NCI-H1105 treated with DMSO at 0.1 percent for 48 hours (cell line): Measurements from ENCODE around the gene NAV2.

ENCODE experiments used
- DNase-seq: peaks from one replicate; lab custom pipeline; 2025; lab: John Stamatoyannopoulos, UW

NAV2 gene, protein sequence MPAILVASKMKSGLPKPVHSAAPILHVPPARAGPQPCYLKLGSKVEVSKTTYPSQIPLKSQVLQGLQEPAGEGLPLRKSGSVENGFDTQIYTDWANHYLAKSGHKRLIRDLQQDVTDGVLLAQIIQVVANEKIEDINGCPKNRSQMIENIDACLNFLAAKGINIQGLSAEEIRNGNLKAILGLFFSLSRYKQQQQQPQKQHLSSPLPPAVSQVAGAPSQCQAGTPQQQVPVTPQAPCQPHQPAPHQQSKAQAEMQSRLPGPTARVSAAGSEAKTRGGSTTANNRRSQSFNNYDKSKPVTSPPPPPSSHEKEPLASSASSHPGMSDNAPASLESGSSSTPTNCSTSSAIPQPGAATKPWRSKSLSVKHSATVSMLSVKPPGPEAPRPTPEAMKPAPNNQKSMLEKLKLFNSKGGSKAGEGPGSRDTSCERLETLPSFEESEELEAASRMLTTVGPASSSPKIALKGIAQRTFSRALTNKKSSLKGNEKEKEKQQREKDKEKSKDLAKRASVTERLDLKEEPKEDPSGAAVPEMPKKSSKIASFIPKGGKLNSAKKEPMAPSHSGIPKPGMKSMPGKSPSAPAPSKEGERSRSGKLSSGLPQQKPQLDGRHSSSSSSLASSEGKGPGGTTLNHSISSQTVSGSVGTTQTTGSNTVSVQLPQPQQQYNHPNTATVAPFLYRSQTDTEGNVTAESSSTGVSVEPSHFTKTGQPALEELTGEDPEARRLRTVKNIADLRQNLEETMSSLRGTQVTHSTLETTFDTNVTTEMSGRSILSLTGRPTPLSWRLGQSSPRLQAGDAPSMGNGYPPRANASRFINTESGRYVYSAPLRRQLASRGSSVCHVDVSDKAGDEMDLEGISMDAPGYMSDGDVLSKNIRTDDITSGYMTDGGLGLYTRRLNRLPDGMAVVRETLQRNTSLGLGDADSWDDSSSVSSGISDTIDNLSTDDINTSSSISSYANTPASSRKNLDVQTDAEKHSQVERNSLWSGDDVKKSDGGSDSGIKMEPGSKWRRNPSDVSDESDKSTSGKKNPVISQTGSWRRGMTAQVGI (N-terminal part only)

DNA sequence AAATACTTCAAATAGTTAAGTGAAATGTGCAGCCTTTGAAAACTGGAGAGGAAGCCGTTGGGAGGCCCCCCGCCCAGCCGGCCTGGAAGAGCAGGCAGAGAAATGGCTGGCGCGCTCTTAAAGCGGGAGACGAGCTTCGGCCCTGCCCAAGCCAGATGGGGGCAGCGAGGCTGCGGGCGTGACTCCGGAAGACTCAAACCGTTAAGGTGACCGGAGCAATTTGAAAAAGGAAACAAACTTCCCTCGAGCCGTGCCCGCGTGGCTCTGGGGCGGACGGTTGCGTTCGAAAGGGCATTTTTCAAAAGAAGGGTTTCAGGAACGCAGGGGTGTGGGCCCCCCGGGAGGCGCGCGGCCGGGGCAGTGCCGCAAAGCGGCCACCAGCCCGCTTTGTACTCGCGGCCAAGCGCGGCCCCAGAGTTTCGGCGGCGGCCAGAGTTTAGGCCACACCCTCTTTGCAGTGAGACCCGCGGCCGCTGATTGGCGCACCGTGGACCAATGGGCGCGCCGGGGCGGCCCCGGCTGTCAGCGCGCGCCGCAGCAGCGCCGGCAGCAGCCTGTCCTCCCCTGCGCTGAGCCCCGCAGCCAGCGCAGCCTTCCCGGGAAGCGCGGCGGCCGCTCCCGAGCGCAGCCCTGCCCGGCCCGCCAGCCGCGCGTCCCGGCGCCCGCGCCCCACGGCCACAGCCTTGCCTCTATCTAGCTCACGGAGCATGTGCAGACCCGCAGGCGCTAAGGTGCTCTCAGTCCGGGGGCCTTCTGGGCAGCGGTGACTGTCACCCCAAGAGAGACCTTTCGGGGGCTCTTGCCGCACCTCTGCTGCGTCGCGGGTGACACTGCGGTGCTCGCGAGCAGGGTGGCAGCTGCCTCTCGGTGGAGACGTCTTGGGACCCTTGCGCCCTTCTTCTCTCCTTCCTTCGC is at the start of gene NAV2:
Gene NAV2 (plus strand): TSS at position 557 of the 915 bp plus-strand sequence. CDS start 859 bp downstream, outside the sequence.
- peak; percentile 91 for DNase-seq

DNA sequence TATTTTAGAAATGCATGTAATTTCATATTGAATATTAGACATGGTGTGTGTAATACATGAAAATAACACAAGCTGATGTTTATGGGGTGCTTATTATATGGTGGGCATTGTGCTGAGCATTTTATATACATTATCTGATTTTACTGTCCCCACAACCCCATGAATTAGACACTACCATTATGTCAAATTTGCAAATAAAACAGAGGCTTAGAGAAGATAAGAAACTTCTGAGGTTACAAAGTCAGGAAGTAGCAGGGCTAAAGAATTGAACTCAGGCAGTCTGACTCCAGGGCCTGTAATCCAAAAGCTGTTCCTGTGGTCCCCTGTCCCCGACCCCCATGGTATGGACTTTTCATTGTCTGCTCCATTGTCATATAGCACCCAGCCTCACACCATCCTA is 49.4 kb upstream of the NAV2 start:
- no peak for DNase-seq

DNA sequence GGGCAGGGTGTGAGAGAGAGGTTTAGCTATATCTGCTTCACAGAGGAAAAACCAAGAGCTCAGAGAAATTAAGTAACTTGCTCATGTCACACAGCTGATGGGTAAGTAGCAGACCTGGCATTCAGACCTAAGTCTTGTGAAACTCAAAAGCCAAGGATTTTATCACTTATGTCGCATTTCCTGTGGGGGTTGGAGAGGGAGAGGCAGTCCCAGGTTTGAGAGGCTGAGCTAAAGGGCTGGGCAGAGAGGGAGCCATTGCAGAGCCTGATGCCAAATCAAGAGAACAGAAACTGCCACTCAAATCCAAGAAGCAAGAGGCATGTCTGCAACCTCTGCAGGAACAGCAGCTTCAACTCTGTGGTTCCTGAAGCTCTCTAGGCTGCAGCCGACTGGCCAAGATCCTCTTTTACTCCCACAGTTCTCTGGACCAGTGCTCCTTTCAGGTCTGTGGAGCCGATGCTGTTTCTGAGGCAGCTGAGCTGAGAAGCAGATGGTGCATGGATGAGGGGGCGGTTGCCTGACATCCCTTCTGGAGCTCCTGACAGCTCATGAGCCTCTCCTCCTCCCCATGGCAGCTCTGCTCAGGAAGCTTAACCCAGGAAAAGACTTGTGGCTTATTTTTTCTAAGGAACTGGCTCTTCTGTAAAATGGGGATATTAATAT is 47.6 kb upstream of the NAV2 start:
- no peak for DNase-seq

DNA sequence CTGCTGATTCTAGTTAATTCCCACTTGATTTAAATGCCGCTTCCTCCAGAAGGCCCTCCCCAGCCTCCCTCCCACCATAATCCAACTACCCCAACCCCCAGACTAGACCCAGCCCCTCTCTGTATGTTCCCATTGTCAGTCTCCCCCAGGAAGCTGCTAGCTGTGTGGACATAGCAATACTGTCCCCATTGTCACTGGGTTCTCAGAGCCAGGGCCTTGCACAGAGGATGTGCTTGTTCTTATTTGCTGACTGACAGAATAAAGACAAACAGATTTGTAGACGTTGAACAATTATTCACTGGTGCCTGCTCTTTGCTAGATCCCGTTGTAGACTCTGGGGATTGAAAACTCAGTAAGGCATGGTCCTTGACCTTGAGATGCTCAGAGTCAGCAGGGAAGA is 45.7 kb upstream of the NAV2 start:
- no peak for DNase-seq

DNA sequence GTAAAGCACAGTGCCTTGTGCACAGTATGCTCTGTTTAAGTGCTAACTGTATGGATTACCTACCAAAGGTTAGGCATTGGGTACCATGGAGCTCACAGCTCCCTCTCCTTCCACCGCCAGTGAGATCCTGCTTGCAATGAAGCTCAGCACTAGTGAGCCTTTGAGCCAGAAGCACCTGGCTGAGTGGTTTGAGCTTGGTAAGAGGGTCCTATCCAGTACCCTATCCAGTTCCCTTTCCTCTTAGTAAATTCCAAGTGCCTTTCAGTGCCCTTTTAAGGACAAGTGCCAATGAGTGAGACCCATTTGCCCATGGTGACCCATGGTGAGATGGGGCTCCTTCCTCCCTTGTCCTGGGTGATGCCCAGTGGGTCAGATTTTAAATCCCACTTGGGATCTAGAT is 43.1 kb upstream of the NAV2 start:
- DNase-seq = no peak

DNA sequence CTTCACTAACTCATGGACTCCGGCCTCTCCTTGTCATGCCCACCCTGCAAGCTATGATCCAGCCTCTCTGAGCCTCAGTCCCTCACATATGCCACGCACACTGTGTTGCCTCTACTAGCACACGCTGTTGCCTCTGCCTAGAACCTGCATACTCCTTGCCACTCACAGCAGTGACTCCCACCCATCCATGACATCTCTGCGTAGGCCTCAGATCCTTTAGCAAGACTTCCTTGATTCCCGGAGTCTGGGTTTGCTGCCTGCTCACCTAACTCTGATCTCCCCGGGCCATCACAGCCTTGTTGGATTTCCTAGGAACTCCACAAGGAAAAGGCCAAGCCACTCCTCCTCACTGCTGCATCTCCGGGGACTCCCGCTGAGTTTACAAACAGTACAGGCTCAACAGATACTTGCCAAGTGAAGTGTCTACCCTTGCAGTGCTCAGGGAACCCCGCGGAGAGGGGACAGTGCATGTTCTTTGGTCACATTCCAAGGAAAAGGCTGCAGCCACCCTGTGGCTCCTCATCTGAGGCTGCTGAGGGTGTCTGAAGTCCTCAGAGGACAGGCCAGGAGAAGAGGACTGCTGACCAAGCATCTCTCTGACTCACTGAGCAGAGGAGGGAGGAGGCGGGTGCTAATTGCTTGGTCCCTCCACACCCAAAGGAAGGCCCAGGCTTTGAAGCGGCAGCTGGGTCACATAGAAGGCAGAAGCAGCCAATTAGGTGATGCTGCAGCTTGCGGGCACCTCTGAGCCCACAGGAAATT is 42.4 kb upstream of the NAV2 start:
- no peak for DNase-seq

DNA sequence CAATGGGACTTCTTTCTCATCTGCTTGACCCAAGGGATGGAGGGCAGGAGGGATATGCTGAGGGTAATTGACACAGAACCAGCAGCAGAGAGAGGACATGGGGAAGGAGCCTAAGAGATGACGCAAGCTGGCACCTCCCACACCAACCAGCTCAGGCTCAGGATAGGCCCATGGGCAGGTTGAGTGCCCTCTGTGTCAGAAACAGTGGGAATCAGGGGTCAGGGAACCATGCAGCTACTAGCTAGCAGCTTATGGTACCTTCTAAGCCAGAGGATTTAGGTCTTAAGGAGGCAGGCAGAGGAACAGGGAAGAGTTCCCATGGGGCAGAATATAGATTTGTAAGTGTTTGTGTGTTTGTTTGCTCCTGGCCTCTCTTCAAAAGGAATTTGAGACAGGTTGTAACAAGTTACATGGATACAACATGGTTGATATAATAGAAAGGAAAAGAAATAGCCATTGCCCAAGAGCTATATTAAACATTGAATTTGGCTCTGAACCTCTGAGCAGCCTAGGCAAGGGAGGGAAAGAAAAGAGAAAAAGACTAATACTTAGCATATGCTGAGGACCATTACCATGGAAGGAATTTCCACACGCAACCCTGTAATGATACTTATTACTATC is 39.9 kb upstream of the NAV2 start:
- no peak for DNase-seq

DNA sequence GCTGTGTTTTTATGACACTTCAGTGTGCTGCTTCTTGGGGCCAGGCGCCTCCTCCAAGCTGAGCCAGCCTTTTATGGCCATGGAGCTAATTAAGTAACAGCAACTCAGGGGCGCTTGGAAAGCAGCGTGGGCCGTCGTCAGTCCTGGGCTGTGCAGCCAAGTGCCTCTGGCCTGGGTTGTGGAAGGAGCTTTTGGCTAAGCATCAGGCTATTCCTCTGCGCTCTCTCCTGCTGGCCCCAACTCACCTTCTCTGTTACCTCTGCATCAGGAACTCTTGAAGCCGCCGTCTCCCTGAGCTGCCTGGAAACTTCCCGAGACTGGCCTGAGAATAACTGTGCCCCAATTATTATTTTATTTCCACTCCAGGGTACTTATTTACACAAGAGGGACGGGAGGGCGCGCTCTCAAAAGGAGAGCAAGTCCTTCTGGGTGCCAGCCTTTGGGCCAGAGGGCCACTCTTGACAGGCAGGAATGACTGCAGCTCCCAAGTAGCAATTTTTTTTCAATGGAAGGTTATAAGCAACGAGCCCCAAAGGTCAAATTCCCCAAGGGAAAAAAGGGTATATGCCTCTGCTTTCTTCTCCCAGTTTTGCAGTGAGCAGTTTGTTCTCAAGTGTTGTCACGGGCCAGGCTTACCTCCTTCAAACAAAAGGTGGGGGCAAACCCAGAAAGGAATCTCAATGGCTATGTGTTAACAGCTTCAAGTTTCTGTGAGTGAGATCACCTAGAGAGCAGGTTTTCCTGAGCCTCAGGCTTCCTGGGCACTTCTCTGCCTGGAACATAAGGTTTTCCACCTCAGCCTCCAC is 38.5 kb upstream of the NAV2 start:
- DNase-seq = peak; percentile 57

DNA sequence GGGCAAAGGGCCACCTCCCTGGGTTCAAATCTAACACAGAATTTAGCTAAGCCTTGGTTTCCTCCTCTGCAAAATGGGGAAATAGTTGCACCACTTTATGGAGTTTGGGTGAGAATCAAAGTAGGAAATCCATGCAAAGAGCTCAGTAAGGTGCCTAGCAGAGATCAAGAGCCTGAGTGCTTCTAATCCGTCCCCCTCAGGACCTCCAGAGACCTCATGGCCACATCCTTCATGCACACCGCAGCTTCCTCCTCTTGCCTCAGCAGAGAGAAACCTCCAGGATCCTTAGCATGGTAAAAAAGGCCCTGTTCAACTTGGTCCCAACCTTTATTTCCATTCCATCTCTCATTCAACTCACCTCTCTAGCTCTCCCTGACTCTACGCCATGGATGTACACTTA is 37.8 kb upstream of the NAV2 start:
- DNase-seq = no peak

DNA sequence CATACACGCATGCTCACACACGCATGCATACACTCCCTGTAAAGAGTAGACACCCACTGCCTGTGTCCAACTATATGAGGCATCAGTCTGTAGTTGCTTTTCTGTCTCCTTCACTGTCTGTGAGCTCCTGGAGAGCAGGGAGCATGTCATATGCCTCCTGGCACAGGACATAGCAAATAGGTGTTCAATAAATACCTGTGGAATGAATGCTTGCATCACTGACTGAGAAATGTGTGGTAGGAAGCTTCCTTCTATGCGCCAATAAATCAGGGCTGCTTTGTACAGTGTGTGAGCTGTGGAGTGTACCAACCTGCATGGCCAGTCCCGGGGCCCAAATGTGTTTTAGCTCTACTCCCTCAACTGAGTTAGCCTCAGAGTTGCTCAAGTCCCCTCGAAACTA is 37.2 kb upstream of the NAV2 start:
- DNase-seq = no peak

DNA sequence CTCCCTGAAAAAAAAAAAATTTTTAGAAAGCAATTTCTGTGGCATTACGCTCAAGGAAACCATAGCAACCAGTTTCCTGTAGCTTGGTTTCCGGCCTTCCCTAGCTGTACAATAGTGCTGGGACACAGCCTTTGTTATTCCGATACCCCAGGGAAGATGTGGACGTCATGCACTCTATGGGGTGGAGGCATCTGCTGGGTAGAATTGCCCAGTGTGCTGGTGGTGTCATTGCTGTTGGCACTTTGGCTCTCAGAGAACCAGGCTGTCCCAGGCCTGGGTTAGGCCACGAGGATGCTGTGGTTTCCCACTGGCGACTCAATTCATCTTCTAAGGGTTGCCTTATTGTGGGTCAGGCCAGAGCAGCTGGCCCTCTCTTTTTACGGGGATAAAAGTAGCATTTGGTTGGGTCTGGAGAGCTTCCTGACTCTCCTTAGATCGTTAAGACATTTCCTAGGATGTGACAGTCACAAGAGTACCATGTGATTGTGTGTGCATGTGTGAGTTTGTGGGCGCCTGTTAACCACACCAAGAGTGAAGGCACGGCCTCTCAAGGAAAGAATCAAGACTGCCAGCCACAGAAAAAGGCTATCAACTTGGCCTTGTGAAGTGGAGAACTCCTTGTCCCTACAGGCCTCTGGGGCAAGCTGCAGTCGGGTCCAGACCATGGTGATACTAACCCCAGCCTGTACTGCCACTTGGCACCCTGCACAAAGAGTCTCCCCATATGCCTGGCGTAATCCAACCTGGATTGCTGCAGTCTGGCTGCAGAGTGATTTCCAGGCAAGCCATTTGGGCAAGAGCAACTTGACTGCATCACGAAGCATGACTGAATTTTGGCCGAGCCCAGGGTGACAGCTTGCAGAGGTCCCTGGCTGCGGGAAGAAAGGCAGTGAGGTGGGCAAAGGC is 35.9 kb upstream of the NAV2 start:
- no peak for DNase-seq

DNA sequence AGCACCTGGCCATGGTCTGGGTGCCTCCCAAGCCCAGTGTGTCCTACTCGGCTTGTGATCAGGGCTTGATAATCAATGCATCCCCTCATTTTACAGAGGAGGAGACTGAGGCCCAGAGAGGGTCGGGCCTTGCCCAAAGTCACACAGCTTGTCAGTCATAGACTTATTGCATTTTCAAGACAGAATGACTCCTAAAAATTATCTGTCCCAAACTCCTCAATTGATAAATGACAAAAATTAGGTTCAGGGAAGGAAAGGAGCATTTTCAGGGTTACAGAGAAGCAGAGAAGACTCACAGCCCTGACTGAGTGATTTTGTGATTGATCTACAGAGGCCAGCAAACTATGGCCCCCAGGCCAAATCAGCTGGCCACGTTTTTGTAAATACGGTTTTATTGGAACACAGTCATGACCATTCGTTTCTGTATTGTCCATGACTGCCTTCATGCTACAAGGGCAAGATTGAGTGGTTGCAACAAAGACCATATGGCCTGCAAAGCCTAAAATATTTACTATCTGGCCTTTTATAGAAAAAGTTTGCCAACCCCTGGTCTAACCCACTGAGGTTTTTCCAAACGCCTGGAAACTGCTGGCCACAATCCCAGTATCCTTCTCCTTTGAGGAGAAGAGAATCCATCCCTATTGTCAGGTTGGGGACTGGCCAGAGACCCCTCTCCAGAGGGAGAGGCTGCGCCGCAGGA is 35.1 kb upstream of the NAV2 start:
- no peak for DNase-seq

DNA sequence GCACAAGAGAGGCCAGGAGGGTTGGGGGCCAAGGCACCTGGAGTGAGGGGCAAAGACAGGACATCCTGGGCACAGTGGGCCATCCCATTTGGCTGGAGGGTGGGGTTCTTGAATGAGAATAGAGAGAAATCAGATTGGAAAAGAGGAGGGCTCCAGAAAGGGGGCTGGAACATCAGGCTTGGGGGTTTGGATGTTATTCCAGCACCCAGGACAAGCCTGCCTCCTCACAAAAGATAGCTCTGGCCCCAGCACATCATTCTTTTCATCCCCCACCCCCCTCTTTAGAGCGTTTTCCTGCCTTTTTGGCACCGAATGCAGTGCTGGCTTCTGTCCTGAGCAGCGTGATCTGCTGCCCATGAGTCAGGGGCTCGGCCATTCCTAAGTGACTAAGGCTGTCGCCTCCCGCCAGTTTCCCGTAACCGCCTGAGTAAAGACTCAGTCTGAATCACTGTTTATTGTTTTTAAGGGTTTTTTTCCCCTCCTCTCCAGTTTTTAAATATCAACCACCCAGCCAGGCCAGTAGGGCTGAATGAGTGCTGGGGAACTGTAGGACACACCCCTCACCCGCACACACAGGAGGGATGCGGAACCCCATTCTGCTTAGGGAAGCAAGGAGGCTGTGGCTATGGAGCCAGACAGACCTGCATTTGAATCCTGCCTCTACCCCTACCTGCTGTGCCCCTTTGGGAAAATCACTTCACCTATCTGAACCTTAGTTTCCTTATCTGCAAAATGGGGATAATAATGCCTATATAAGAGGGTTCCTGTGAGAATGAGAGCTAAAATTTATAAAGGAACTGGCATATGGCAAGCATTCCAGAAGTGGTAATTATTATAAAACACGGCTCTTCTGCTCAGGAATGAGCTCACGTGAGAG is 32.4 kb upstream of the NAV2 start:
- DNase-seq = no peak

DNA sequence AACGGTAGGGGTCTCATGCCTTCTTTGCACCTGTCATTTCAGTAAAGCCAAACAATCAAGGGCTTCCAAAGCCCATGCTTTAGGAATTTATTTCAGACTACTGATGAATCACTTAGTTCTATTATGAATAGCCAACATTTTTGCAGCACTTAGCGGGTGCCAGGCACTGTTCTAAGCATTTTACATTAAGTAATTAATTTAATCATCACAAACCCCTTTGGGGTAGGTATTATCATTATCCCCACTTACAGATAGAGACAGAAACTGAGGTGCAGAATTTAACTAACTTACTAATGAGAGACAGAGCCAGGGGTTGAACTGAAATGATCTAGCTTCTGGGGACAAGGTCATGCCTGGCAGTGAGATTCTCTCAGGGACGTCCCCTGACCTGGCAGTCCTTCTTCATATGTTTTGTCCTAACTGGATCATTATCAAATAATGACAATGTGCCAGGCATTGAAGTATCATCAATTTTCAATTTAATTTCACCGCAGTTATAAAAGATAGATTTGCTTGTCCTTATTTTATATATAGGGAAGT is 31.7 kb upstream of the NAV2 start:
- no peak for DNase-seq

DNA sequence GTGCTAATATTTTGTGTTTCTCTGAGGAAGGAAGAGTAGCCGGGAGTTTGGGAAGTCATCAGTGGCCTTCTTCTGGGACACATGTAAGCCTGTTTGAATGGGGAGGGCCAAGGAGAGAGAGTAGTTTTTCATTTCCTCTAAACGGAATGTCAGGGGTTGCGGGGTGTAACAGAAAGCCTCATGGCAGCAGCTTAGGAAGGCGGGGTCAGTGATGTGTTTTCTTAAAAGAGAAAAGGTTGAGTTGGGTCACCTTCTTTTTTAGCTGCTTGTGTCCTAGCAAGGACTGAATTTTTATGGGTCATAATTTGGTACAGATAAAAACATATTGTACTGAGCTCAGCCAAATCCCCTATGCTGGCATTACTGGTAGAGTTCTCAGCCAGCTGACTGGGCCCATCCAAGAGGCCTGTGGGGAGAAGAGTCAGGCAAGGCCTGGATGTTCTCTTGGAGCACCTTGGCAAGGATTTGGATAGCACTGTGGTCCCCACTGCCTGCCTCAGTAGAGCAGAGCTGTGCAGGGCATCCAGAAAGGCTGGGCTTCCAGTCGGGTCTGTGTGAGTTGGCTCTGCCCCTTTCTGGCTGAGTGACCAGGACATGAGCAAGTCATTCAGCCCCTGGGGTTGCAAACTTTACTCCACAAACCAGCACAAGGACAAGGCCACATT is 29.4 kb upstream of the NAV2 start:
- no peak for DNase-seq
